Measurements from ENCODE around the gene MELK.
"Not testable (repeated sequence)": the region's sequence is repeated elsewhere in the genome, so short reads cannot be mapped to it uniquely, and the experiment has no call there.

Gene MELK

DNA sequence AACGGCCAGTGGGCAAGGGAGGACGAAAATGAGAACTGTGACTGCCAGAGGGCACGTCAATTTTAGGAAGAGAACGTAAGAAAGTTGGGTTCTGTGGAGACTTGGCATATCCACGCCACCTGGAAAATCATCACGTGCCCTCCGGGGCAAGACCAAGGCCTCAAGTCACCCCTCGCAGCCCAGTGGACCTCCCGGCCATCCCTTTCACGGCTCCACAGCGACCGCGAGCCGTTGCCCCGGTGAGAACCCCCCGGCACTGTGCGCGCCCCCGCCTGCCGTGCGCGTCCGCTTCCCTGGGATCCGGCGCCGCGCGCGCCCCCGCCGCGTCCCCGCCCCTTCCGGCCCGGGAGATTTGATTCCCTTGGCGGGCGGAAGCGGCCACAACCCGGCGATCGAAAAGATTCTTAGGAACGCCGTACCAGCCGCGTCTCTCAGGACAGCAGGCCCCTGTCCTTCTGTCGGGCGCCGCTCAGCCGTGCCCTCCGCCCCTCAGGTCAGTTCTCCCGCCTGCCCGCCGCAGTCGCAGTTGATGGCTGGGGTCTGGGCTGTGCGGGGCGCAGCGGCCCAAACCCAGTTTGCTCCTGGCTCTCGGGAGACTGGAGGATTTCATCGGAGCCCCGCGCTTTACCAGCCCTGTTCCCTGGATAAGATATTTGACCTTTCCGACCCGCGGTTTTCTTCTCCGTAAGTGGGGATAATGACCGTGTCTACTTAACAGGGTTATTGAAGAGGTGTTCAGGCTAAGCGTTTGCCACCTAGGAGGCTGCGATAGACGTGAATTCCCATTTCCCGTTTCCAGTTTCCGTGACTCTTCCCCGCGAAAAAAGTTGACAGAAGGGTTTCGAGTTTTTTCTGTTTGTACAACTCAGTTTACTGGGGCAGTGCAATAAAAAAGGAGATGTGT lies at the start of gene MELK:
Gene MELK, plus strand, starts transcription at position 381 of the 904 bp plus-strand sequence. CDS start 8,787 bp downstream, outside the sequence.
- peak within 1 kb of the TSS; percentile 88 for H3K4me3 ChIP-seq (ENCODE audit: low read length)
- TF ChIP-seq, protein P1, sequence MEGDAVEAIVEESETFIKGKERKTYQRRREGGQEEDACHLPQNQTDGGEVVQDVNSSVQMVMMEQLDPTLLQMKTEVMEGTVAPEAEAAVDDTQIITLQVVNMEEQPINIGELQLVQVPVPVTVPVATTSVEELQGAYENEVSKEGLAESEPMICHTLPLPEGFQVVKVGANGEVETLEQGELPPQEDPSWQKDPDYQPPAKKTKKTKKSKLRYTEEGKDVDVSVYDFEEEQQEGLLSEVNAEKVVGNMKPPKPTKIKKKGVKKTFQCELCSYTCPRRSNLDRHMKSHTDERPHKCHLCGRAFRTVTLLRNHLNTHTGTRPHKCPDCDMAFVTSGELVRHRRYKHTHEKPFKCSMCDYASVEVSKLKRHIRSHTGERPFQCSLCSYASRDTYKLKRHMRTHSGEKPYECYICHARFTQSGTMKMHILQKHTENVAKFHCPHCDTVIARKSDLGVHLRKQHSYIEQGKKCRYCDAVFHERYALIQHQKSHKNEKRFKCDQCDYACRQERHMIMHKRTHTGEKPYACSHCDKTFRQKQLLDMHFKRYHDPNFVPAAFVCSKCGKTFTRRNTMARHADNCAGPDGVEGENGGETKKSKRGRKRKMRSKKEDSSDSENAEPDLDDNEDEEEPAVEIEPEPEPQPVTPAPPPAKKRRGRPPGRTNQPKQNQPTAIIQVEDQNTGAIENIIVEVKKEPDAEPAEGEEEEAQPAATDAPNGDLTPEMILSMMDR (IDR thresholded peaks at IDR 0.05; ENCODE audit: low read depth, low read length) = no peak
- no peak for TF ChIP-seq EZH2phosphoT487 (IDR thresholded peaks at IDR 0.05; ENCODE audit: low read depth)
- peak within 1 kb of the TSS; percentile 69 for H2AFZ ChIP-seq (ENCODE audit: low read depth, low read length)
- peak within 1 kb of the TSS; percentile 83 for H3K9ac ChIP-seq (ENCODE audit: low read length)
- H3K9me3 ChIP-seq (ENCODE audit: insufficient read depth, low read length) = no peaks in the 10 kb centered on the region
- H3K4me1 ChIP-seq (ENCODE audit: low read length) = peaks cover 15% of the 10 kb centered on the region
- H3K79me2 ChIP-seq (ENCODE audit: low read length) = peaks cover 50% of the 10 kb centered on the region
- no peaks in the 10 kb centered on the region for H4K20me1 ChIP-seq (ENCODE audit: insufficient read depth, low read length)
- no peaks in the 10 kb centered on the region for H3K27me3 ChIP-seq (ENCODE audit: low read depth, low read length)
- peak within 1 kb of the TSS; percentile 91 for H3K4me2 ChIP-seq (ENCODE audit: low read length)
- H3K36me3 ChIP-seq (replicated peaks; ENCODE audit: low read depth, low read length) = peaks cover 14% of the 10 kb centered on the region
- H3K27ac ChIP-seq (ENCODE audit: low read length) = peak within 1 kb of the TSS; percentile 62

DNA sequence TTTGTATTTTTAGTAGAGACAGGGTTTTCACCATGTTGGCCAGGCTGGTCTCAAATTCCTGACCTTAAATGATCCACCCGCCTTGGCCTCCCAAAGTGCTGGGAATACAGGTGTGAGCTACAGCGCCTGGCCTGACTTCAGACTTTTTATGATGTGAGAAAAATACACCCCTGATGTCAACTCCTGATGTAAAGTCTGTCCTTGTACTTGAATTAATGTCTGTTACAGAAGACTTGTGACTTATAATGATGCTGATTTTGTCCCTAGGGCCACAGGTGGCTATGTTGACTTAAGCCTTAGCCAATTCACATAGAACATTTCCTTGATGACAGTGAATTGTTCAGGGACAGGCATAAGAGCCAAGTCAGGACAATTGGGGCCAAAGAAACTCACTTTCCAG lies 42.5 kb upstream of the MELK start:
- Histone ChIP-seq H4K20me1 (ENCODE audit: insufficient read depth, low read length) (no peaks in the 10 kb centered on the region), H3K4me1 (ENCODE audit: low read length) (no peaks in the 10 kb centered on the region), H3K9ac (ENCODE audit: low read length) (no peak overlapping the region), H2AFZ (ENCODE audit: low read depth, low read length) (no peak overlapping the region), H3K36me3 (replicated peaks; ENCODE audit: low read depth, low read length) (no peaks in the 10 kb centered on the region), H3K4me3 (ENCODE audit: low read length) (no peak overlapping the region), H3K9me3 (ENCODE audit: insufficient read depth, low read length) (no peaks in the 10 kb centered on the region), H3K27me3 (ENCODE audit: low read depth, low read length) (peaks cover 4% of the 10 kb centered on the region; the same call in 1 of the 2 replicates), H3K27ac (ENCODE audit: low read length) (no peak overlapping the region), H3K79me2 (ENCODE audit: low read length) (no peaks in the 10 kb centered on the region), H3K4me2 (ENCODE audit: low read length) (no peak overlapping the region)
- TF ChIP-seq, protein P1 (IDR thresholded peaks at IDR 0.05; ENCODE audit: low read depth, low read length) = no peak
- no peak for TF ChIP-seq EZH2phosphoT487 (IDR thresholded peaks at IDR 0.05; ENCODE audit: low read depth)

DNA sequence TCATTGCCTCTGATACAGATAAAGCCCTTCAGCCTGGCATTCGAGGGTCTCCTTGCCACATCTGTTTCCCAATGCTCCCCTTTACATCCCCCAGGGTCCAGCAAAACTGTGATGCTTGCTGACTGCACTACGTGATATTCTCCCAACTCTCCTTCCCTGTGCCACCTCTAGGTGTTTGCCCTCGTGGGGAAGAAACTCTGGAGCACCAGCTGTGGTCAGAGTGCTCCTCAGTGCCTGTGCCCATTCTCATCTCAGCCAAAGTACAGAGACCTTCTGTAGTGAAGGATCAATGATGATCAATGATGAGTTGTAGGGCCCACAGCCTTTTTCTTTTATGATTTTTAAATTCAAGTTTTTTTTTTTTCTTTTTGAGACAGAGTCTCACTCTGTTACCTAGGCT lies 40.3 kb upstream of the MELK start:
- no peak overlapping the region for H3K4me2 ChIP-seq (ENCODE audit: low read length)
- H3K27ac ChIP-seq (ENCODE audit: low read length) = no peak overlapping the region
- H4K20me1 ChIP-seq (ENCODE audit: insufficient read depth, low read length) = no peaks in the 10 kb centered on the region
- TF ChIP-seq EZH2phosphoT487 (IDR thresholded peaks at IDR 0.05; ENCODE audit: low read depth) = no peak
- no peaks in the 10 kb centered on the region for H3K36me3 ChIP-seq (replicated peaks; ENCODE audit: low read depth, low read length)
- no peak overlapping the region for H2AFZ ChIP-seq (ENCODE audit: low read depth, low read length)
- no peaks in the 10 kb centered on the region for H3K9me3 ChIP-seq (ENCODE audit: insufficient read depth, low read length)
- H3K9ac ChIP-seq (ENCODE audit: low read length) = no peak overlapping the region
- H3K4me3 ChIP-seq (ENCODE audit: low read length) = no peak overlapping the region
- no peaks in the 10 kb centered on the region for H3K4me1 ChIP-seq (ENCODE audit: low read length)
- H3K27me3 ChIP-seq (ENCODE audit: low read depth, low read length) = peaks cover 4% of the 10 kb centered on the region; the same call in 1 of the 2 replicates
- H3K79me2 ChIP-seq (ENCODE audit: low read length) = no peaks in the 10 kb centered on the region

DNA sequence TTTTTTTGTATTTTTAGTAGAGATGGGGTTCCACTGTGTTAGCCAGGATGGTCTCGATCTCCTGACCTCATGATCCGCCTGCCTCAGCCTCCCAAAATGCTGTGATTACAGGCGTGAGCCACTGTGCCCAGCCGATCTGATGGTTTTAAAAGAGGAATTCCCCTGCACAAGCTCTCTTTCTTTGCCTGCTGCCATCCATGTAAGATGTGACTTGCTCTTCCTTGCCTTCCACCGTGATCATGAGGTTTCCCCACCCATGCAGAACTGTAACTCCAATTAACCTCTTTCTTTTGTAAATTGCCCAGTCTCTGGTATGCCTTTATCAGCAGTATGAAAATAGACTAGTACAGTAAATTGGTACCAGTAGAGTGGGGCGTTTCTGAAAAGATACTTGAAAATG lies 39.0 kb upstream of the MELK start:
- not testable (repeated sequence) for H2AFZ ChIP-seq (ENCODE audit: low read depth, low read length); H3K36me3 ChIP-seq (replicated peaks; ENCODE audit: low read depth, low read length); H3K4me2 ChIP-seq (ENCODE audit: low read length); H3K79me2 ChIP-seq (ENCODE audit: low read length); H4K20me1 ChIP-seq (ENCODE audit: insufficient read depth, low read length); H3K9me3 ChIP-seq (ENCODE audit: insufficient read depth, low read length); H3K27ac ChIP-seq (ENCODE audit: low read length); H3K4me1 ChIP-seq (ENCODE audit: low read length); H3K4me3 ChIP-seq (ENCODE audit: low read length); H3K27me3 ChIP-seq (ENCODE audit: low read depth, low read length); H3K9ac ChIP-seq (ENCODE audit: low read length)

DNA sequence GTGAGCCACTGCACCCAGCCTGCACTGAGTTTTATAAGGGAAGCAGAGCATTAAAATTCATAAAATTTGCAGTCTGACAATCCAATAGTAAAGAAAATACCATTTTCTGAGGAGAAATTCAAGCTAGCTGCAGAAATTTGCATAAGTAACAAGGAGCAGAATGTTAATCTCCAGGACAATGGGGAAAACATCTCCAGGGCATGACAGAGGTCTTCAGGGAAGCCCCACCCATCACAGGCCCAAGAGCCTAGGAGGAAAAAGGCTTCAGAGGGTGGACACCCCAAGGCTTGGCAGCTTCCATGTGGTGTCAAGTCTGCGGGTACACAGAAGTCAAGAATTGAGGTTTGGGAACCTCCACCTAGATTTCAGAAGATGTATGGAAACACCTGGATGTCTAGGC lies 37.6 kb upstream of the MELK start:
- TF ChIP-seq, protein P1 (IDR thresholded peaks at IDR 0.05; ENCODE audit: low read depth, low read length) = no peak
- no peak for TF ChIP-seq EZH2phosphoT487 (IDR thresholded peaks at IDR 0.05; ENCODE audit: low read depth)
- Histone ChIP-seq H3K36me3 (replicated peaks; ENCODE audit: low read depth, low read length) (no peaks in the 10 kb centered on the region), H3K9ac (ENCODE audit: low read length) (no peak overlapping the region), H2AFZ (ENCODE audit: low read depth, low read length) (no peak overlapping the region), H3K4me3 (ENCODE audit: low read length) (no peak overlapping the region), H3K27ac (ENCODE audit: low read length) (no peak overlapping the region), H3K4me1 (ENCODE audit: low read length) (no peaks in the 10 kb centered on the region), H3K9me3 (ENCODE audit: insufficient read depth, low read length) (no peaks in the 10 kb centered on the region), H4K20me1 (ENCODE audit: insufficient read depth, low read length) (no peaks in the 10 kb centered on the region), H3K27me3 (ENCODE audit: low read depth, low read length) (peaks cover 4% of the 10 kb centered on the region; the same call in 1 of the 2 replicates), H3K79me2 (ENCODE audit: low read length) (no peaks in the 10 kb centered on the region), H3K4me2 (ENCODE audit: low read length) (no peak overlapping the region)
